ENCODE results near the gene SH3D21.

GRCh38 chr1:36320291-36320761 is 14.2 kb downstream of the SH3D21 start:
- TF ChIP-seq CTCF (IDR thresholded peaks at IDR 0.05), result no peak
- TF ChIP-seq POLR2A (IDR thresholded peaks at IDR 0.05), result no peak

All from thyroid gland (tissue), 4 donors.